Endothelial cell of umbilical vein (primary cell): ENCODE results near the gene CACNA1C. TPM values are rescaled to one million over a fixed set of nuclear protein-coding genes. Genes with fewer than 3 reads are reported as not detected.

Experiments used
- BruUV-seq: library from RNA; stranded (reverse); fragments of 400-500 nt; replicated peaks from 2 replicates; lab custom pipeline; 2021; lab: Mats Ljungman, UMichigan
- CTCF ChIA-PET: fragments of 300-600, 350-600 bp; sonication (Branson Sonifier 250); formaldehyde crosslinking; loops from one replicate; lab custom pipeline; 2021; ENCODE audit warnings: antibody characterized with exemption, inconsistent platforms; lab: Charles Lee
- POLR2A ChIA-PET: fragments of 300-600, 350-600 bp; sonication (Branson Sonifier 250); formaldehyde crosslinking; loops from one replicate; lab custom pipeline; 2021; ENCODE audit warnings: antibody characterized with exemption, inconsistent platforms; lab: Charles Lee
- DNase-seq: peaks from one replicate; pipeline ENCODE4 v3.0.0-alpha.2; 2011; ENCODE audit warnings: low read depth, low spot score
- FAIRE-seq: peaks from 2 replicates; lab custom pipeline; 2011; peaks lifted over from hg19 to GRCh38; lab: Jason Lieb, UNC
- H2AFZ ChIP-seq: 2 replicates; pipeline ENCODE4 v1.6.0; 2012; ENCODE audit warnings: low read depth, low read length, control low read depth, inconsistent platforms
- H3K27ac ChIP-seq: 2 replicates; pipeline ENCODE4 v1.5.1; 2011; ENCODE audit warnings: low read depth, mild to moderate bottlenecking, control low read depth, low read length, moderate library complexity; ENCODE audit not compliant: insufficient read depth
- H3K27me3 ChIP-seq, 2 experiments: 2 replicates each; pipeline versions ENCODE4 v1.6.0 to v1.6.1; 2011; ENCODE audit warnings: low read length in 2 of 2, mixed read lengths in 1 of 2; ENCODE audit not compliant: control insufficient read depth in 2 of 2, insufficient read depth in 2 of 2
- H3K36me3 ChIP-seq, 2 experiments: 2 replicates in 1 of 2; 3 replicates in 1 of 2; pipeline ENCODE4 v1.5.1; 2011; ENCODE audit warnings: low read length in 2 of 2, mild to moderate bottlenecking in 1 of 2, moderate library complexity in 1 of 2; ENCODE audit not compliant: control insufficient read depth in 2 of 2, insufficient read depth in 2 of 2; ENCODE audit errors: extremely low read depth in 1 of 2
- H3K4me1 ChIP-seq: 3 replicates; pipeline ENCODE4 v1.5.1; 2011; ENCODE audit warnings: mild to moderate bottlenecking, low read length; ENCODE audit not compliant: control insufficient read depth, insufficient read depth; ENCODE audit errors: extremely low read depth
- H3K4me2 ChIP-seq: 2 replicates; pipeline ENCODE4 v1.6.1; 2011; ENCODE audit warnings: low read length, control low read depth, mixed read lengths; ENCODE audit not compliant: insufficient read depth
- H3K4me3 ChIP-seq, 3 experiments: fragments of 200-600 bp in 1 of 3; sonication (generic), shearing (Covaris generic) in 1 of 3; replicated peaks in 1 of 3; 2 replicates each; pipeline ENCODE4 v1.5.1; 2011 to 2016; ENCODE audit warnings: control low read depth in 3 of 3, low read length in 3 of 3, mild to moderate bottlenecking in 2 of 3, inconsistent platforms in 1 of 3, low read depth in 1 of 3, moderate library complexity in 1 of 3; ENCODE audit not compliant: insufficient read depth in 1 of 3
- H3K79me2 ChIP-seq: 2 replicates; pipeline ENCODE4 v1.6.0; 2012; ENCODE audit warnings: low read length, inconsistent platforms; ENCODE audit not compliant: control insufficient read depth, insufficient read depth
- H3K9ac ChIP-seq: replicated peaks from 2 replicates; pipeline ENCODE3; 2011; ENCODE audit warnings: low read length, control low read depth; ENCODE audit not compliant: insufficient read depth; ENCODE audit errors: extremely low read depth
- H3K9me1 ChIP-seq: replicated peaks from 3 replicates; pipeline ENCODE4 v1.6.0; 2011; ENCODE audit warnings: mild to moderate bottlenecking, low read length; ENCODE audit not compliant: control insufficient read depth, insufficient read depth; ENCODE audit errors: extremely low read depth
- H3K9me3 ChIP-seq: replicated peaks from 2 replicates; pipeline ENCODE4 v1.5.1; 2012; ENCODE audit warnings: low read length, inconsistent platforms; ENCODE audit not compliant: control insufficient read depth, insufficient read depth
- H4K20me1 ChIP-seq: replicated peaks from 2 replicates; pipeline ENCODE3; 2011; ENCODE audit warnings: mild to moderate bottlenecking, low read length; ENCODE audit not compliant: control insufficient read depth, insufficient read depth; ENCODE audit errors: extremely low read depth
- CTCF ChIP-seq, 2 donors: IDR thresholded peaks; 1 replicate in 1 of 2; 2 replicates in 1 of 2; pipeline ENCODE4 v1.5.1; 2011; ENCODE audit warnings: low read length in 2 of 2, mild to moderate bottlenecking in 2 of 2, moderate library complexity in 2 of 2, control low read depth in 1 of 2, inconsistent platforms in 1 of 2, low read depth in 1 of 2; ENCODE audit not compliant: insufficient read depth in 1 of 2; ENCODE audit errors: extremely low read depth in 1 of 2
- EZH2 ChIP-seq: IDR thresholded peaks from 2 replicates; pipeline ENCODE4 v1.6.1; 2012; ENCODE audit warnings: borderline replicate concordance, low read depth, mild to moderate bottlenecking, moderate library complexity, low read length, inconsistent platforms; ENCODE audit not compliant: severe bottlenecking
- FOS ChIP-seq: IDR thresholded peaks from 2 replicates; pipeline ENCODE4 v1.6.1; 2011; ENCODE audit warnings: mild to moderate bottlenecking, low read length, moderate library complexity, borderline replicate concordance; ENCODE audit not compliant: insufficient read depth
- GATA2 ChIP-seq: IDR thresholded peaks from 2 replicates; pipeline ENCODE4 v1.7.0; 2011; ENCODE audit warnings: low read depth, mild to moderate bottlenecking, moderate library complexity, mixed read lengths, low read length; ENCODE audit not compliant: insufficient read length, insufficient read depth
- JUN ChIP-seq: IDR thresholded peaks from 2 replicates; pipeline ENCODE4 v1.6.1; 2011; ENCODE audit warnings: borderline replicate concordance, low read depth; ENCODE audit not compliant: insufficient read length, insufficient read depth
- MYC ChIP-seq: IDR thresholded peaks from one replicate; pipeline ENCODE4 v1.6.1; 2011; ENCODE audit warnings: mild to moderate bottlenecking, low read depth, low read length
- POLR2A ChIP-seq: IDR thresholded peaks from 2 replicates; pipeline ENCODE4 v1.6.1; 2012; ENCODE audit warnings: low read depth, mild to moderate bottlenecking, control low read depth, low read length
- POLR2AphosphoS5 ChIP-seq: IDR thresholded peaks from 2 replicates; pipeline ENCODE4 v1.6.1; 2012; ENCODE audit warnings: low read depth, mild to moderate bottlenecking, control low read depth, low read length, moderate library complexity; ENCODE audit not compliant: insufficient read depth
- dilution Hi-C: fragments of 300-500 bp; cut with MboI; formaldehyde crosslinking; loops from one replicate; pipeline ENCODE4 v1.15.0; 2019; ENCODE audit warnings: low sequenced_read_pairs; ENCODE audit not compliant: extremely low pct_ligation_motif_present
- intact Hi-C: fragments of 100-400 bp; cut with micrococcal nuclease; formaldehyde crosslinking; loops from one replicate; pipeline ENCODE4 v1.10.0; 2022
- polyA plus RNA-seq, 4 experiments: library from polyadenylated mRNA; depleted of rRNA in 3 of 4; stranded (reverse) in 3 of 4; unstranded in 1 of 4; fragments of >200 nt; gene quantifications; 2 replicates each; pipeline versions ENCODE4 v1.2.1 to v1.2.3, GENCODE V29; 2011 to 2012; ENCODE audit warnings: missing spikeins in 1 of 4
- total RNA-seq: library from RNA; stranded (reverse); gene quantifications from 2 replicates; pipeline ENCODE4 v1.2.3, GENCODE V29; 2021
- TF ChIP-seq, protein P1 (sequence below): IDR thresholded peaks from 2 replicates; pipeline ENCODE4 v1.6.1; 2011; ENCODE audit not compliant: insufficient read depth, insufficient read length

The CACNA1C gene
- total and polyA plus RNA-seq, 2 donors (not counting 3 experiments of a cell fraction or from before 2014, with no cell fraction given): not detected

- POLR2A ChIA-PET: no interaction called here
- no TSS peak for BruUV-seq
- no peak overlapping the region for H3K27ac ChIP-seq
- no peaks in the 10 kb centered on the region for H4K20me1 ChIP-seq
- peaks cover 3 to 9% of the 10 kb centered on the region in 2 experiments for H3K27me3 ChIP-seq
- no peaks in the 10 kb centered on the region for H3K79me2 ChIP-seq
- H2AFZ ChIP-seq: no peak overlapping the region
- H3K4me3 ChIP-seq: no peak overlapping the region
- H3K9me1 ChIP-seq: no peaks in the 10 kb centered on the region
- CTCF ChIA-PET: no interaction called here
- DNase-seq (no peak), FAIRE-seq (no peak)
- no peaks in the 10 kb centered on the region for H3K9me3 ChIP-seq
- H3K4me2 ChIP-seq: no peak overlapping the region
- dilution Hi-C loops (no loop called here), intact Hi-C loops (no loop called here)
- H3K4me1 ChIP-seq: peaks cover 21% of the 10 kb centered on the region
- no peak overlapping the region for H3K9ac ChIP-seq
- TF ChIP-seq, protein P1, sequence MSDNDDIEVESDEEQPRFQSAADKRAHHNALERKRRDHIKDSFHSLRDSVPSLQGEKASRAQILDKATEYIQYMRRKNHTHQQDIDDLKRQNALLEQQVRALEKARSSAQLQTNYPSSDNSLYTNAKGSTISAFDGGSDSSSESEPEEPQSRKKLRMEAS: no peak
- TF ChIP-seq GATA2 (no peak), JUN (no peak), FOS (no peak), POLR2A (no peak), MYC (no peak), CTCF (IDR thresholded peaks at IDR 0.05; ENCODE audit: extremely low read depth in 1 of 2, insufficient read depth in 1 of 2, low read depth in 1 of 2, low read length in 2 of 2) (no peak), EZH2 (no peak), POLR2AphosphoS5 (no peak)
- no peaks in the 10 kb centered on the region for H3K36me3 ChIP-seq
Measured at GRCh38 chr12:2341051-2341751, 288.4 kb downstream of the CACNA1C start.
